GM19438 (cell line): ENCODE measurements around the gene HDLBP.
"Not testable (repeated sequence)": the region's sequence is repeated elsewhere in the genome, so short reads cannot be mapped to it uniquely, and the experiment has no call there.

Experiments used
- ATAC-seq: cut with Tn5 transposase; IDR thresholded peaks from one replicate; pipeline ENCODE4 v1.9.1; 2021; ENCODE audit warnings: low read depth; ENCODE audit not compliant: unreplicated experiment

HDLBP gene

DNA sequence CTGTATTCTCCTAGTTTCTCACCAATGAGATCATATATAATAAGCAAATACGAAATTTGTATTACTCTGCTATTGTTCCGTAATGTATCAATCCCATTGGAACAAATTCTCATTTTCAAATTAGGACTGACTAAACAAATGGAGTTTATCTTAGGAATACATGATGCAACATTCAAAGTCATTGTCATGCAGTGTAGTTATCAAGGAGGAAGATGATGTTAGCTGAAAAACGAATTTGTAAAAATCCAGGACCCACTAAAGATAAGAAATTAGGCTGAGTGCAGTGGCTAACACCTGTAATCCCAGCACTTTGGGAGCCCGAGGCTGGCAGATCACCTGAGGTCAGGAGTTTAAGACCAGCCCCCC, 15.1 kb upstream of the HDLBP start:
- no peak for ATAC-seq

DNA sequence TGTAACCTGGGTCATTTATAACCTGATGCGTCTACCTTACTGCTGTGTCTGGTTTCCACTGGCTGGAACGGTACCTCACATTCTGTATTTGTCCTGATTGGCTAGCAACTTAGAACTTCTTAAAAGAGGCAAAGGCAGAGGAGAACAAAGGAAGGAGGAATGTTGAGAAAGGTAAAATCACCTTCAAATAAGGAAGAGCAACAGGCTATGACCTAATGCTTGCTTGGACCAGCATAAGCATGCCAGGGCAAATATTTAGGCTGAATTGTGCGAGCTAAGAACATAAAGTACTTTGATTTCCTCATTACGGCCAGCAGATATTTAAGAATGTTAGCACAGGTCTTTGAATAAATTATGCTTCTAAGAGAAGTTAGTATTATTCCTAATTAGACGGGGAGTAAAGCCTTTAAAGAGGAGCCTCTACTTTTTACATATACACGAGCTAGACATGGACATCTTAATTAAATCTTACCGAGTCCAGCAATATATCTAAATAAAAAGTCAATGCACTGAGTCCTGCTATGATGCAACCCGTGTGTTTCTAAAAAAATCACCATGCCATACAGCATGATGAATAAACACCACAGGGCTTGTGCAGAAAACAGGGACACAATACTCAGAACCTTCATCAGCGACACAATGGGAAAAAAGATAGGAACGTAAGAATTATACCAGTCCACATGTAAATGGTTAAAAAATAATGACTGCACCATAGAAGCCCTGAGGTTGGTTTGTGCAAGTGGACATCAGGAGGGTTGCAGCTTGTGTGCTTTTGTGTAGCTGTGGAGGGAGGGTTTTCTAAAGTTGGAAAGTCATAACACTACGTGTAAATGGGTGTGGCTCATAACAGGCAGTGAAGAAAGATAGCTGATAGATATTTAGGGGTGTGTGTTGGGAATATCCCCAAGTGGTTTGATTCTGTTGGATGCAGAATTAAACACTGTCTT, 14.5 kb upstream of the HDLBP start:
- no peak for ATAC-seq

DNA sequence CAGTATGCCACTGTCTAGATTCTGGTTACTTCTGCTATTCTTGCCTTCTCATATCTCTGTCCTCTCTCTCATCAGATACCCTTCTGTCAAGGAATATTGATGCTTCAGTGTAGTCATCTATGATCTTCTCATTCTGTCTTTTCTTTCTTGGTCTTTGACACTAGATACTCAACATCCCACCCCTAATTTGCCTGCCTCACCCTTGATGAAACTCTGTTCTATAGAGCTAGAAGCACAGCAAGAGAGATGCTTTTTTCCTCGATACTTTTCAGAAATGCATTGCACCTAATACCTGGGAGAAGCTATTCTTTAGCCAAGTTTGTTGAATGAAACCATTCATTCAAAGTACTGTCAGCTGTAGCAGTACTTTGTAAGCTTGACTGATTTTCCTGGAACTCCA, 9.8 kb upstream of the HDLBP start:
- ATAC-seq = no peak

DNA sequence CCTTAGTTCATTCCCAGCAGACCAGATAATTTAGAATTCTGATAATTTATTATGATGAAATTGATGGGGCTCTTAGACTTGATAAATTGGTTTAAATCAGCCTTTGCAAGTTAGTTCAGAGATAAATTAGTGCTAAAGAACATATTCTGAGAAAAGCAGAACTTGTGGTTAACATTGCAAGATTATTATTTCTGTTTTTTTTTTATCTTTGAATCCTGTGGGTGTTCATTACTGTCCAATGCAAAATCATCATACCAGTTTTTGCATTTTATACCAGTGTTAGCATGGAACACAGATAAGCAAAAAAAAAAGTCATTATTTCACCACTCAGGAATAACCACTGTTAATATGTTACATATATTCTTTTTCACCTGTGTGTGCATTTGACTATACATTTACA, 9.3 kb upstream of the HDLBP start:
- no peak for ATAC-seq

DNA sequence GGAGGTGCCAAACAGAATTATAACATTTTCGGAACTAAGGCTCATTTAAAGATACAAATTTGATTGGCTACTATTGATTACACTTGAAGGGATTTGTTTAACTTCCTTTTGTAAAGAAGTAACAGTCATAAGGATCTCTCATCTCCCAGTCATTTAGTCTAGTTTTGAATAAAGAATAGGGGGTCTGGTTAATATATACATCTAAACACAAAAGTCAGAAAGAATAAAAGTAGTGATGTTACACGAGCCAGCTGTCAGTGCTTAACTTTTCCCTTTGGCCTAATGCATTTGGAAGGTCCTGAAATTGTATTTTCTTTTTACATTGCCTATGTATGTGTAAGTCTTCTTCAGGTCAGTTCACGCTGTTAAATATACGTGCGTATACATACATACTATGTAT, 8.3 kb upstream of the HDLBP start:
- ATAC-seq = no peak

DNA sequence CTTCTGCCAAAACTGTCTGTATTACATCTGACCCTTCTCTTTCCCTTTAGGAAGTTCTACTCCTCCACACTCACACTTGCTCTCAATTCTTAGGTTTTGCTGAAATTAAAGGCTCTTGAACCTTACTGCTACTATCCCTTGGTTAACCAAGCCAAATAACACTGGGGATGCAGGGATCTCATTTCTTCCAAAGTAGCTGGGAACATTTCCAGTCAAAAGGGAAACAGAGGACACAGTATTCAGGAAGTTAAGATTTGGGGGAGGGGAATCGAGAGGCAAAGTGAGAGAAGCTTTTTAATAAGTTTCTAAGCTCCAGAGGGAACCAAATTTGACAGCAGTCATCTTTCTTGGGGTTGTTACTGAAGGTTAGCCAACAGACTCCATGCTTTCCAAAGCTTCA, 6.4 kb upstream of the HDLBP start:
- ATAC-seq = no peak

DNA sequence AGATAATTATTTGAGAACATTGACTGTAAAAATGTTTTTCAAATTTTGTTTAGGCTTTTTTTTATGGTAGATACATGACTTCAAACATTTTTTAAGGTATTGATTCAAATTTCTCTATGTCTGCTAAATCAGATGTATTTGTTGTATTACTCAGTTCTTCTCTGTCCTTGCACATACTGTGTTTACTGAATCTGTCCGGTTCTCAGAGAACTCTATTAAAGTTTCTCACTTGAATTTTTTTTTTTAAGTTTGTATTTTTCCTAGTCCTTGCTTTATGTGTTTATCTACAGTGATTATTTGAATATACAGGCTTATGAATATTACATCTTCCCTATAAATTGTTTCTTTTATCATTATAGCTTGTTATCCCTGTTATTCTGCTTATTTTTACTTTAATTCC, 5.6 kb upstream of the HDLBP start:
- ATAC-seq = no peak

DNA sequence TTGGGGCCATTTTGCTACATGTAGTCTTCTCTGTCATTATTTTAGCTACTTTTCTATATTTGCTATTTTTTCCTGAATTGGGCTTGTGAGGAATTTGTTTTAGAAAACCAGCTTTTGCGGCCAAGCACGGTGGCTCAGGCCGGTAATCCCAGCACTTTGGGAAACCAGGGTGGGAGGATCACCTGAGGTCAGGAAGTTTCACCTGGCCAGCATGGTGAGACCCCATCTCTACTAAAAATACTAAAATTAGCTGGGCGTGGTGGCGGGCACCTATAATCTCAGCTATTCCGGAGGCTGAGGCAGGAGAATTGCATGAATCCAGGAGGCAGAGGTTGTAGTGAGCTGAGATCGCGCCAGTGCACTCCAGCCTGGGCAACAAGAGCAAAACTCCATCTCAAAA, 4.9 kb upstream of the HDLBP start:
- ATAC-seq = no peak

DNA sequence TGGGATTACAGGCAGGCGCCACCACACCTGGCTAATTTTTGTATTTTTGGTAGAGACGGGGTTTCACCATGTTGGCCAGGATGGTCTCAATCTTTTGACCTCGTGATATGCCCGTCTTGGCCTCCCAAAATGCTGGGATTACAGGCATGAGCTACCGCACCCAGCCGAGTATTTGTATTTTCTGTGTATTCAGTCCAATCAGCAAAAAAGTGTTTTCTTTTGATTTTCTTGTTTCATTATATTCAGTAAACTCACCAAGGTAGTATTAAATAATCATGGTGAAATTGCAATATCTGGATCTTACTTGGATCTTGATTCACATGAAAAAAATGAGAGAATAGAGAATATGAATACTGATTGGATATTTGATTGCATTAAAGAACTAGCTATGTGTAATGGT, 3.4 kb upstream of the HDLBP start:
- ATAC-seq = not testable (repeated sequence)

DNA sequence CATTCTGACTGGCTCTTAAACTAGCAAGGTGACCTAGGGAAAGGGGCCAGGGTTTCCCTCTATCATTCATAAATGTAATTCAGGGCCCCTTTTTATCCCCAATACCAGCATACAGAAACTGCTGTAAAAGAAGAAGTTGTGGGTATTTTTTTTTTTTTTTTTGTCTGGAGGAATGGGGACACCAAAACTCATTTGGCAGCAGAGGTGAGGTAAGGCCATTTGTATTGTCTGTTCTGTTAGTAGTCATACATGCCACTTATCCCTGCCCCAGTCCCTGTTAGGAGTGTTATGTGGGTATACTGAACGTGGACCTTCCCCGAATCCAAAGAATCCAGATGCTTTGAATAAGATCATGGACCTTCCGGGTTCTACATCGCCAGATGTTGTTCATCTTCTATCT, 1.9 kb upstream of the HDLBP start:
- no peak for ATAC-seq

DNA sequence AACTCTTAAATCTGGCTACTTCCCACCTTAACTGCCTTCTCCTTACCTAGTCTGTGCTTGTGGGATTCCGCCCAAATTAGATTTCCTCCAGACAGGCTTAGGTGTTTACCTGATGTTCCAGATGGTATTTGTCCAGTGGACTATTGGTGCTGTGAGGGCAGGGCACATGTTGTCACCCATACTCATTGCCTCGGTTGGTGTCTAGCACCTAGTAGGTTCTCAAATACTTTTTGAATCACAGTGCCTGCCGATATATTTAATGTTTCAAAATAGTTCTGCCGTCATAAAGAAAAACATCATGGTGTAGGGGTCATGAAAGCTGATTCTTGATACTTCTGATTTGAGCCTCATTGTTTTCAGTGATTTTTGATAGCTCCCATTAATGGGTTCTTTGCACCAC, 1.4 kb upstream of the HDLBP start:
- no peak for ATAC-seq

DNA sequence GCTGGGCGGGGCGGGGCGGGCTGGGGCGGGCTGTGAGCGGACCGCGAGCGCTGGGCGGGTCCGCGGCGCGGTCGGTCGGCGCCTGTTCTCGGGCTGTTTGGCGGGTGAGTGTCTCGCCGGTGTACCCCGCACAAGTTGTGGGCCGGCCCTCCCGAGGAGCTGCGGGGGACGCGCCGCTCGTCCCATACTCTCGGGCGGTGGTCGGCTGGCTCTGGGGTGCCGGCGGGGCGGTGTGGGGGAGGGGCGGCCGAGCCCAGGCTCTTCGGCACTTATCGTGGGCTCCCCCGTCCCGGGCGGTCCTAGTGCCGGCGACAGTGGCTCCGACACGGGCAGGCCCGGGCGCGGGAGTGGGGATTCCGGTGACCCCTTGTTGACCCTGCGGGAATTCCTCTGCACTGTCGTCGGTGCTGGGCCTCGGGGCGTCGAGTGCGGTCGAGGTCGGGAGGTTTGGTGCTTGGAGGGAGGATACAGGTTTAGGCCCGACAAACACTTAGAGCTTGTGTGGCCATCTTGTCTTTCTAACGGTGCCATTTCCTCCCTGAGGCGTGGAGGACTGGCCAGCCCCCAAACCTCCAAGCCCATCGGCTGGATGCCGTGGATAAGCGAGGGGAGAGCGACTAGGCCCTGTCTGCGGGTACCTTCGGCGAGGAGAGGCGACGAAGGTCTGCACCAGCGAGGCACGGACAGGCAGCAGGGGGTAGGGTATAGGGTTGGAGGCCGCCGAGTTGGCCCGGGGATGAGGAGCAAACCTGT, 583 bp upstream of the HDLBP start, which contains the start of gene SEPTIN2:
Gene SEPTIN2 (plus strand): TSS at position 47 of the 753 bp plus-strand sequence. CDS start 8,308 bp downstream, outside the sequence.
- ATAC-seq = peak; percentile 34

DNA sequence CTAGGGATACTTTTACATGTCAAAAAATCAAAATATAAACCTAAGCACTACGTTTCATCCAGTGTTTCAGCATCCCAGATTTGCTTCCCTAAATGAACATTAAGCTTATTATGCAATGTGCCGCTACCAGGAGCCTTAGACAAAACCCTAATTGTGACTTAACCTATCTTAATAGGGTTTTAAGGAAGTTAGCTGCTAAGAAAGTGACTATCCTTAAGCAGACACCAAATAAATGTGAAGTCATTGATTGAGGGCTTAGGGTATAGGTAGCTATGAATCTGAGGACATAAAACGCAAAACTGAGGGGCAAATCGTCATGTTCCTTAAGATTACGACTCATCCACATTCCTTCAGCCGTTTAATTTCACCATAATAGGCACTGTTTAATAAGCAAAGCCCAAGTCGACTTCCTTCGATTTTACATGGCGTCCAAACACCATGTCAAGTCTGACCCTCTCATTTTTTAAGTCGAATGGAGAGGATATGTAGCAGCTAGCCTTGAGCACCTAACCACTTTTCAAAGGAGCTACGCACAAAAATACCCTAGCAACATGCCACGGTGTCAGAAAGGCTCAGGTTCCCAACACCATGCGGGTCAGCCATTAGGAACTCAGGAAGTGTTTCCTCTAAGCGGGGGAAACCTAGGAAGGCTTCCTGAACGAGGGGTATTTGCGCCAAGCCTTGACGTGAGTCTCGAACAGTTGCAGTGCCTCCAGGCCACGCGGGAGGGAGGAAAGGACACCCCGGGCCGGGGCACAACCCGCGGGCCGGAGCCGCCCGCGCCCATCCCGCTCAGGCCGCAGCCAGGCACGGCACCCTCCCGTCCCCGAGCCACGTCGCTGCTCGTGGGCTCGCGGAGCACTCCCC, 1.0 kb downstream of the HDLBP start:
- ATAC-seq = peak; percentile 6

DNA sequence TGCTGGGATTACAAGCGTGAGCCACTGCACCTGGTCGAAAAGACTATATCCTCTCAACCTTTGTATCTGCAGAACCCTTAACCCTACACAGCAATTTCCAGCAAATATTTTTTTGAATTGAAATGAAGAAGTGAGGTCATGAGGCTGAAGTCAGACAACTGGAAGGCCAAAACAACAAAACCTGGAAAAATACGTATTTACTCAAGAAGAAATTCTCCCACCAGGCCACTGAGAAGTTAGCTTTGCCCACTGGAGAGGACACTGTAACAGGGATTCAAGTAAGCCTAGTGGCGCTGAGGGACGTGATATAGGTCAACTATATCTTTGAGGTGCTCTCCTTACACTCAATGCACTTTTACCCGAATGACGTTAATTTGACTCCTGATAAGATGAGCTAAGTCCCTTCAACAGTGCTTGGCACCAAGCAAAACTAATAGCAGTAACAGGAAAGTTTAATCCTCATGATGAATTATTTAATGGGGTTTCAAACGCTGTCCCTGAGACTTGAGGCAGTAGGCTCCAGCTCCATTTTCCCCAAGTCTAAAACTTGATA, 1.9 kb downstream of the HDLBP start:
- ATAC-seq = no peak

DNA sequence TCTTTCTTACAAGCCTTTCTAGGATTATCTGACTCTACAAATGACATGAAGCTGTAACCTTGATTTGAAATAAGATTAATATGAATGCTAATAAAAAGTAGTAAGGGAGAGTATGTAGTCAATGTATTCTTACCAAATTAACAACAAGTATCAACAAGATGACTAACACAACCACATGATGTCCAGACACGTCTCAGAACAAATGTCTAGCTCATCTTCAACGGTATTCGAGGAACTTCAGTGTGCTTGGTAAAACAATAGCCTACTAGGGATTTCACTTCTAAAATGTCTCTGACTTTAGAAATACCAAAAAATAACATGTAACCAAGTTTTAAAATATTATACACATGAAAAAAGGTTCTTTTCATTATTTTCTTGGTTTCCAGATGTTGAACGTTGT, 3.4 kb downstream of the HDLBP start:
- ATAC-seq = no peak

DNA sequence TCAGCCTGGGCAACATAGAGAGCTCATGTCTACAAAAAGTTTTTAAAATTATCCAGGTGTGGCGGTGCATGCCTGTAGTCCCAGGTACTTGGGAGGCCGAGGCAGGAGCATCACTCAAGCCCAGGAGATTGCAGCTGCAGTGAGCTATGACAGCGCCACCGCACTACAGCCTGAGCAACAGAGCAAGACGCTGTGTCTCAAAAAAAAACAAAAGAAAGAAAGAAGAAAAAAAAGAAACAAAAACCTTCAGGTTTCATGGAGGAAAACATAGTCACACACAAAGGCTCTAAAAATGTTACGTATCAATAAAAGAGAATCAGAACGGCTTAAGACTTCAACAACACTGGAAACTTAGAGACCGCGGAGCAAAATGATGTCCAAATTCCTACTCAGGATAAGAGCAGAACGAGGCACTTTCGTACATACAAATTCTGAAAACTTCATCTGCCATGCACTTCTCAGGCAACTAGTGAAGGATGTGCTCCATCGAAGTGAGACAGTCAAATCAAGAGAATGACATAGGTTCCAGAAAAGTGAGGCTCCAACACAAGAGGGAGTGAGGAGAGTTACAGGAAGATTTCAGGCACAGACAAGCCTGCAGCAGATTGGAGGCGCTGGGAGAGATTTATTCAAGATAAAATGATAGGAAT, 4.4 kb downstream of the HDLBP start:
- ATAC-seq = no peak

DNA sequence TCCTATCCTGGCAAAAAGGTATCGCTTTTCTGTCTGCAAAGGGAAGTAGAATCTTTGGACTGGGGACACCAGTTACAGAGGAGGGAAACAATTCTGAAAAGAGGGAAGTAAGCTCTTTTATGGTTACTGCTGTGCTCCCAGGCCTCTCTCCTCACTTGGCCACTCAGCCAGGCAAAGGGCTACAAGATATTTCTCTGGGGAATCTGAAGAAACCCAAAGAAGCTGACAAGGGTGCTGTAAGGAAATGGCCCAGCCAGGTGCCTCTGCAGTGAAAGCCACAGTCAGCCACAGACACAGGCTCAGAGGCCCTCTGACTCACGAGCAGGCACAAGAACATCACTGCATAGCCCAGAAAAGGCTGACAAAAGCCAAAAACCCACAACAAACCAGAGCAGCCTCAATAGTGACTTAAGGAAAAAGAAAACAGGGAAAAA, 5.8 kb downstream of the HDLBP start:
- peak; percentile 49 for ATAC-seq

DNA sequence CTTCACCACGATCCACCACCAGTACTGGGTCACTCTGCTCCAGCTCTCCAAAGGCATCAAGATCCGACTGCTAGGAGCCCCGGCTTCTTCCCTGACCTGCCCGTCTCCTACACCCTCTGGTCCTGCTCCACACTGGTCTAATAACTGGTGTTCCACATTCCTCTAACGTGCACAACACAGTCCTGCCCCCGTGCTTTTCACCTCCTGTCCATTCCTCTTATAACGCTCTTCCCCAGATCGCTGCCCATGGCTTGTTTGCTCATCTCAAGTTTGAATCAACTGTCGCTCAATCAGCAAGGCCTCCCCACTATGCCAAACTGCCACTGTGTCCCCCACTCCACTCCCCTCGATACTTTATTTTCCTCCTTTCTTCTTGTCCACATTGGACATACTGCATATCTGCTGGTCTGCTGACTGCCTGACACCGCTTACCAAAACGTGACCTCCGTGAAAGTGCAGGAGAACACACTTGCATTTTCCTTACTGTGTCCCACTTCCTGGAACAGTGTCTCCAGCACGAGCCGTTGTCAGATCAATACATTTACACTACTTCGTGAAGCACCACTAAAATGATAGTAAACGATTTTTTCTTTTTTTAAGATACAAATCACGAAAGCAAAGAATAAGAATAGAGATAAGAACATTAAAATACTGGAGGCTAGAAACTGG, 6.5 kb downstream of the HDLBP start:
- ATAC-seq = no peak

DNA sequence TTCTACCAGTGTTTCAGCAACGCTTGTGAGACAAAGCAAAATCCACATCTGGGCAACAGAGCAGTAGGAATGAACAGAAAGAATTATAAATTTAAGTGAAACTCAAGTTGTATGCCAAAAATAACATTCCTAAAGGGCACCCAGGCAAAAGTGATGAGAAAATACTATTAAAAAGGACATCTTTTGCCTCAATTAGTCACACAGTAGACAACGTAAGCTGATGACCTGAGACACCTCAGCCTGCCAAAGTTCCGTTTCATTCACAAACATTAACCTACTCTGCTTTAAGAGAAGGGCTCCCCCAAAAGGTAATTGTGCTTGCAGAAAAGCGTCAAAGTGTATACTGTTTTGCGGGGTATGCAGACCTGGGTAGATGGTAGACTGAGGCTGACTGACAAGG, 7.2 kb downstream of the HDLBP start:
- no peak for ATAC-seq
